HG02571 (cell line): ENCODE data around the gene SND1.

ENCODE experiments used
- ATAC-seq: cut with Tn5 transposase; IDR thresholded peaks from one replicate; pipeline ENCODE4 v1.9.1; 2021; ENCODE audit warnings: mild to moderate bottlenecking, moderate library complexity; ENCODE audit not compliant: unreplicated experiment

SND1 gene

DNA sequence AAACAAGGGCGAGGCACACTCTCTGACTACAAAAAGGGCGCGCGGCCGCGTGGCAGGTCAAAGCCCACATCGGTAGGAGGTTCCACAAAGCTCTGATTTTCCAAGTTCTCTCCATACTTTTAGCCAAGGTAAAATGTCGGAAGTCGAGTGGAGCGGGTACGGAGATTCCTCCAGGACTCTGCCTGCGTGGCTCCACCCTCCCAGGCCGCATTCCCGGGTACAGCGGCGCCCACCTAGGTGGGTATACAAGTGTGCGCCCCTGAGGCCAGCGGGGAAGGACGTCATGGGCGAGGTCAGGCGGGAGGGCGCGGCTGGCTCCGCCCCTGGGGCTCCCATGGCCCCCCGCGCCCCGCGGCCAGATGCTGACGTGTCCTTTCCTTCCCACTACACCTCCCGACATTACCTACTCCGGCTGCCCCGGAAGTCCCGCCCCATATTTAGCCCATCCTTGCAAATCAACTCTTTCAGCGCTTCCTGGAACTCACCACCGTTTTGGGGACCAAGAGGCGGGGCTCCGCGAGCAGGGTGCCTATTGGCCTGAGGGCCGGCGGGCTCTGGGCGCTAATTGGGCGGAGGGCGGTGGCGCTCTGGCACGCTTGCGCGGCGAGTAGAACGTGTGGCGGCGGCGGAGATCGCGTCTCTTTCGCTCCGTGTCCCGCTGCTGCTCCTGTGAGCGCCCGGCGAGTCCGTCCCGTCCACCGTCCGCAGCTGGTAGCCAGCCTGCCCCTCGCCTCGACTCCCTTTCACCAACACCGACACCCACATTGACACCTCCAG is at the start of gene SND1:
TSS of gene SND1 (plus strand) at position 639 of the 777 bp plus-strand sequence. CDS start 180 bp downstream, outside the sequence.
- peak; percentile 94 for ATAC-seq

DNA sequence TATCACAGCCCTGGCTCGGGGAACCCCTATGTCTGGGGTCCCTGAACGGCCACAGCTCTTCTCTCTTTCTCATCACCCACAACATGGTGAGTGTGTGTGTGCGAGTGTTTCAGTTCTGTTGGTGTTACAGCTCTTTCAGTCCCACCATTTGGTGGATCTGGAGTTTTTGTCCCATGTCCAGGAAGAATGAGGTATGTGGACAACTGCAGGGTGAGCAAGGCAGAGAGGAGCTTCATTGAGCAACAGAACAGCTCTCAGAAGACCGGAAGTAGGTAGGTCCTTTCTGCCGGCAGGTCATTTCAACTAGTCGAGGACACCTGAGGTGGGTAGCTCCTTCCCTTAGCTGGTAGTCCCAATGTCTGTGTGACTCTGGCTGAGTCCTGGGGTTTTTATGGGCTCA is 43.5 kb upstream of the SND1 start:
- no peak for ATAC-seq

DNA sequence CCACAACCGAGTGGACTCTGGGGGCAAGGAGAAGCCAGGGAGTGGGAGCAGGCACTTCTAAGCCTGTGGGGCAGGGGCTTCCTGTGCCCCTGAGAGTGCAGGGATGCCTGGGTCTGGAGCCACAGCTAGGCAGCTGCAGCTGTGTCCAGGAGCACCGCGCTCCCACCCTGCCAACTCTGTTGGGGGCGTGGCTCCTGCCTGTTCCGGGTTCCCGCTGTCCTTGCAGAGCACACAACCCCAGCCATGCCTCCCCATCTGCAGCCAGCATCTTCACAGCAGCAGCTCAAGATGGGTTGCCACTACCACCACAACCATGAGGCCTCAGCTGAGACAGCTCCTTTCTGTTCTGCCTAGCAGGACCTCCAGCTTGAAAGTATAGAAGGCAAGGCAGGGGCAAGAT is 42.7 kb upstream of the SND1 start:
- ATAC-seq = no peak

DNA sequence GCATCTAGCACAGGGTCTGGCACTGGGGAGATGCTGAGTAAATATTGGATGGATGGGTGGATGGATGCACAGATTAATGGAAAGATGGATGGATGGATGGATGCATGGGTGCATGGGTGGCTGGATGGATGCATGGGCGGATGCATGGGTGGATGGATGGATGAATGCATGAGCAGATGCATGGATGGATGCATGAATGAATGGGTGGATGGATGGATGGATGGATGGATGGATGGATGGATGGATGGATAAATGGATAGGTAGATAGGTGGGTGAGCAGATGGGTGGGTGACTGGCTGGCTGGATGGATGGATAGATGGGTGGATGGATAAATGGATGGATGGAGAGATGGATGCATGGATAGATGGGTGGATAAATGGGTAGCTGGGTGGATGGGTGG is 39.7 kb upstream of the SND1 start:
- no peak for ATAC-seq

DNA sequence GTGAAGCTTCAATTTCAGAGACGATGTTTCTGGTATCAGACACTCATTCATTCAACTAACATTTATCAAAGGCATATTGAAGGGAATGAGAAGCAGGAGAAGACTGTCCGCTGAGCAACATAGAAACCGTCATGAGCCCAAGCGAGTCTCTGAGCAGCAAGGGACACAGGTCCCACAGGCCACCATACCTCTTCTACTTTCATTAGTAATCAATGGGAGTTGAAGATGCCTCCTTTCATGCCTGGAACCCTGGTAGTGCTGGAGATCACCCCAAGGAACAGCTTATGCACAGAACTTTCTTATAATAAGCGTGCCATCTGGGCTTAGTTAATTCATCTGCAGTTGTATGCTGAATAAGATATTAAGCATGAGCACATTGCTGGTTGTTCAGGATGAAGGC is 35.3 kb upstream of the SND1 start:
- no peak for ATAC-seq

DNA sequence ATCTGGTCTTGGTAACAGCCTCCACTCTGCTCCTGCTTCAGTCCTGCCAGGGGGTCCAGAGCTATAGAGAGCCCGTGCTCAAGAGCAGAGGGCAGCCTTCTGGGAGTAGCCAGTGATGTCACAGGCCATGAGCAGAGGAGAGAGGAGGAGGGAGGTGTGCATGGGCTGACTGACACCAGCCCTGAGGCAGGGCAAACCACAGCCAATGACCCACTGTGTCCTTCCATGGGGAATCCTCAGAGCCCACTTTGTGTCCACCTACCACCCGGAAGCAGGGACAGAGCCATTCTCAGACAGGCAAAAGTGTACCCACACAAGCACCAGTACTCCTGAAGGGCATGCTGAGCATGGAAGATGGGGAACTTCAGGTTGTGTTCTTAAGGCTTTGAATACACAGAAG is 34.0 kb upstream of the SND1 start, which contains the start of gene PAX4:
TSS of gene PAX4 (minus strand) at position 101 of the 400 bp plus-strand sequence. CDS start 2,214 bp downstream, outside the sequence.
- ATAC-seq = no peak

DNA sequence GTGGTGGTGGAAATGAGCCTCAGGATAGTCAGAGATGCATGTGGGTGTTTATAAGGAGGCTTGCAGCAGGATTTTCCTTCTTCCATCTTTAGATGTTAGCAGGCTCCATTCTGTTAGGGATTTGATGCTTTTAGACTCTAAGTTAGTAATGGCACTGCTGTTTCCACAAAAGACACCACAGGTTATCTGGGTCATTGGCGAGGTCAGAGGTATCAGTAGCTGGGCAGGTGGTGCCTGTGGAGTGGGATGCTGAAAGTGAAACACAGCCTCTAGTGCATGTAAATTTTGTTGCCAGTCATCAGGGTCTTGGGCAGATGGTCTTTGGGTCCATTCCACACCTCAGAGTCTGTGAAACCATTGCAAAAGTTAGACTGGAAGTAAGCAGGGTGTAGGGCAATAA is 33.2 kb upstream of the SND1 start:
- no peak for ATAC-seq

DNA sequence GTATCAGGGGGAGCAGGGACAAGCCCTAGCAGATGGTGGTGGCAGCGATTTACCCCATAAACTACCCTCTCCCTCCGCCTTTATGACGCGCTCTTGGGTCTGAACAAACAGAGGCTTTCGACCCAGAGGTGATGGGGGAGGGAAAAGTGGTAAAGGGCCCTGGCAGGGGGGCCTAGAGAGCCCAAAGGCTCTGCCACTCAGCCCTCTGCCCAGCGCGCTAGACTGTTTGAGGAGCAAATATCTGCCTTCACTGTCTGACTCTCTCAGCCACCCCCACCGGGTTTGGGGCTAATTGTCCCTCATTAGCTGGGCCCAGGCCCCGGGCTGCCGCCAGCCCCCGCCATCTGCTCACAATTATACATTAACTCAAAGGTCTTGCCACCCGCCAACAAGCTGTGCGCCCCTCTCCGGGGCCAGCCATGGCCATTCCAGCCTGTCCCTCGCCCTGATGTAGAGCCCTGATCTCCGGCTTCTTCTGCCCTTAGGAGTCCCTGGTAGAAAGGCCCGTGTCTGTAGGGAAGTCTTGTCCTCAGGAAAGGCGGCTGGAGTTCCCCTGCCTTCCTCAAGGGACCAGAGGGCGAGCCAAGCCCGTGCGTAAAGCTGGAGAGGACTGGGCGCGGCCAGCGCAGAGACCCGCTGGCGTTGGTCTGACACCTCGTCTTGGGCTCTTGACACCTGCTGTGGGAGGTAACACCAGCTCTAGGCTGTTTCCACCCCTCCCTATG is 32.2 kb upstream of the SND1 start:
- no peak for ATAC-seq

DNA sequence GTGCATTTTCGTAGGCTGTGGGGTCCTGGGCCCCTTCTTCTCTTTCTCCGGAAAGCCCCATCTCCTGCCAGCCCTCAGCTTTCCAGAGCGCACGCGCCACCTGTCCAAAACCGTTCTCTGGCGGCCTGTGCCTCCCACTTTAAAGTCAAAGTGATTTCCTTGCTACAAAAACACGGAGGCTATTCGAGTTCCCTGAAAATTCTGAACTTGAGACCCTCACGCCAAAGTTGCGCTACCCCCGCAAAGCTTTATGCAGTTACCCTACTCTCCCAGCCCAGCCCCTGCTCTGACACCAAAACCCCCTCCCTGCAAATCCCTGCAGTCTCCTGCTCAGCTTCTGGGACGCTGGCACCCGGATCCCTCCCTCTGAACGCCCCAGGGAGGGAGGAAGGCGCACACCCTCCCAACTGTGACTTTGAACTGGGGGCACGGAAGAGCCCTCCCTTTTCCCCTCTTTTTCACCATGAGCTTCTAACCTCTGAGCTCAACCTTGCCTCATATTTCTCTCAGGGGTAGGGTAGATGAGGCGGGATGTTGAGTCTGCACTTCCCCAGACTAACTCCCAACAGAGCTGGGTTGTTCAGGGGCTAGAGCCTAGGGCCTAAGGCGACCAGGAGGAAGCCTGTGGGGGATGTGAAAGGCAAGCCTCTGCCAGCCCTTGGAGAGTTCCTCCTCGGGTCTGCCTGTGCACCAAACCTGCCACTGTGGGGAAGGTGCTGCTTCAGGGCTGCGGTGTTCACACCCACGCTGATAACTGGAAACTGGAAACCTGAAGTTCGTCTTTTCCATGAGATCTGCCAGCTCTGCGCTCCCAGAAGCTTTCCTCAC is 31.4 kb upstream of the SND1 start:
- no peak for ATAC-seq

DNA sequence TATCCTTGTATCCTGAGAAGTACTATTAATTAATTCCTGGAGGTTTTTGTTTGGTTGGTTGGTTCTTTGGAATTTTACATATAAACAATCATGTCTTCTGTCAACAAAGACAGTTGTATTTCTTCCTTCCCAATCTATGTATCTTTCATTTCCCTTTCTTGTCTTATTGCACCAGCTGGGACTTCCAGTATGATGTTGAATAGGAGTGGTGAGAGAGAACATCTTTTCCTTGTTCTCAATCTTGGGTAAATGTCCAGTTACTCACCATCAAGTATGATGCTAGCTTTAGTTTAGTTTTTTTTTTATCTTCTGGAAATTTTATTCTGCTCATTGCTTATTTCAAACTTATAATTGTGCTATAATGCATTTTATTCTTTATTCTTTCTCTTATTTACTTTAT is 26.7 kb upstream of the SND1 start:
- no peak for ATAC-seq

DNA sequence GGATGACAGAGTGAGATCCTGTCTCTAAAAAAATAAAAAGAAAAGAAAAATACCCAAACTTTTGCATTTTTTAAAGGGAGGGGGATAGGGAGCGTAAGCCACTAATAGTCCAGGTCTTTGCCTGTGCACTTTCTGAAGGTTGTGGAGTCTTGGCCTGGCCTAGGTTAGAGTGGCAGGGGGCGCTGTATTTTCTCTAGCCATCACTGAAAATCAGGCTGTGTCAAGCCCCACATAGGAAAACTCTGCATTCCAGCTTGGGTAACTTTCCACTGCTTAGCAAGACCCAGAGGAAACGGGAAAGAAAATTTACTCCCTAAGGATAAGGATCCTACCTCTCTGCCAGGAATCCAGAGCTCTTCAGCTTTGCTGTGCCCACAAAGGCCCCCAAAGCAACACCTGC is 23.5 kb upstream of the SND1 start:
- ATAC-seq = no peak

DNA sequence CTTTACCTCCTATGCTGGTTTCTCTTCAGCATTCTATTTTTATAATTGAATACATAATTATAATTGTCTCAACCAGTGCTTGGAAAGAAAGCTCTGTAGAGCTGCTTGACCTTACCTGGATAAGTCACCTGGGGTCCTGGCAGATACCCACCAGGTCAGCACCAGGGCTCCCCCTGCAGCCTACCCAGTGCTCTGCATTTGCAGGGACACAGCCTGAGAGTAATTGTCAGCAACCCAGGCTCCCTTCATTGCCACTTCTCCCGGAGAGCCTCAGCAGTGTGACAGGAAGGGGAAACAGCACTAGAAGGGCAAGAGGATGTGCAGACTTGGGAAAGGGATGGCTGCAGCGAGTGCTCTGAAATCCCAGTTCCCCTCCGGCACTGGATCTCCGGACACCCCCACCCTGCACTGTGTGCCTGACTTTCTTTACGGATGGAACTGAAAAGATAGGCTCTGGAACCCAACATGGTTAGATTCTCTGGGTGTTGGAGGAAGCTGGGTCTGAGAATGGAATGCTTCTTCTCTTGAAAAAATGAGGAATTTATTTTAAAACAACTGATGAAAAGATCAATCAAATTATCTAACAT is 22.6 kb upstream of the SND1 start:
- ATAC-seq = peak; percentile 58

DNA sequence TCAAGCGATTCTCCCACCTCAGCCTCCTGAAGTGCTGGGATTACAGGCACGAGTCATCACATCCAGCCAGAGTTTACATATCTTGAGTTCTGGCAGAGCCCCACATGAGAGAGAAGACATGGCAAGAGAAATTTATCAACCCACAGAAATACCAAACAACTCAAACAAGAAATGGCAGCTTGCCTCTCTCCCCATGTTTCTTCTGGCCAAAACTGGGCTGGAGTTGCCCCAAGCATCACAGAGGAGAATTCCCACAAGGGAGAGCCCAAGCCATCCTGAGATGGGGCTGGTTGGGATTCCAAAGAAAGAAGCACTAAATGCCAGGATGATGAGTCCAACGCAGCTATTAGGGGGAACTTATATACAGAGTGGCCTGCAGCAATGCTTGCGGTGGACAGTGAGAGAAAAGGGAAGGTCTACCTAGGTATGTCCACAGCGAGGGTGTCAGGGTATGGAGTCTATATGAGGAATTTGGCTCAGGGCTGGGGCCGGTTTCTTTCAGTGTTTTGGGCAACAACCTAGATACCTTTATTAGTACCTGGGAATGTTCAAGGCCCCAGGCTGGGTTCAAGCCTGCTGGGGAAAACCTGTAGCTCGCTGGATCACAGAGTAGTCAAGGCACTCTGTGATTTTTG is 19.6 kb upstream of the SND1 start:
- ATAC-seq = no peak

DNA sequence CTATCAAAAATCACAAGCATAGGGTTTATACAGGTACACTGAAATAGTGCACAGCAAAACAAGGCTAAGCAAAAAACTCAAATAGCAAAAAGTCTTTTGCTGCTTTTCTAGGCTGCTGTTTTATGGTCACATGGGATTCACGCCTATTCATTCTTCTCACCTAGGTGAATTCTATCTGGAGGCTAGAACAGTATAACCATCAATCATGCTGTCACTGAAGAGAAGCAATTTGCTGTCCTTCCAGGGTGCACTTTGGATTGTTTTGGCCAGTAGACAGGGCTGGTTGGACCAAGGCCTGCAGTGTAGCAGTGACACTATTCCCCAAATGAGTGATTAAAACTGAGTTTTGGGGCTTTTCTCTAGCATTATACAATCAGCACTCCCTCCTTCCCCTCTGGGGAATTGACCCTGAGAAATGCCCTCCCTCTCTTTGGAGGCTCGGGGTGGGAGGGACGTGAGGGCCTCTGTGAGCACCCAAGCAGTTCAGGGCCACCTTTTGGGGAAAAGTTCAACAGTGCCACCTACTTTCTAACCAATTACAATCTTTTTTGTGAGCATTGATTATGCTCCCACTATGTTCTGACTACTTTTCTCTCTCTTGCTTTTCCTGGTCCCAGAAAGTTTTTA is 16.2 kb upstream of the SND1 start:
- no peak for ATAC-seq

DNA sequence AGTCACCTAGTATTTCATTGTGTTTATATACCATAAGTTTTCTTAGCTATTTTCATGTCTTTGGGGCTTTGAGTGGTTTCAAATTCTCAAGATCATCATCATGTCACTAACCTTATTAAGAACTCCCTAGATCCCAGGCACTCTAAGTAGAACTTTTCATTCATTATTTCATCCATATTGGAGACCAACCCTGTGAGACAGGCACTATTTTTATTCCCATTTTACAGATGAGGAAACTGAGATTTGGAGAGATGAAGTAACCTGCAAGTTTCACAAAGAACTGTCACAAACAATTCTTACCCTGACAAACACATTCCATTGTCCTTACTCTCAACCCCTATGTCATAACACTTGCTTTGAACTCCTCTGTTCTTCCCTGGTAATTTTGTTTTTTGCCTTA is 13.8 kb upstream of the SND1 start:
- ATAC-seq = no peak

DNA sequence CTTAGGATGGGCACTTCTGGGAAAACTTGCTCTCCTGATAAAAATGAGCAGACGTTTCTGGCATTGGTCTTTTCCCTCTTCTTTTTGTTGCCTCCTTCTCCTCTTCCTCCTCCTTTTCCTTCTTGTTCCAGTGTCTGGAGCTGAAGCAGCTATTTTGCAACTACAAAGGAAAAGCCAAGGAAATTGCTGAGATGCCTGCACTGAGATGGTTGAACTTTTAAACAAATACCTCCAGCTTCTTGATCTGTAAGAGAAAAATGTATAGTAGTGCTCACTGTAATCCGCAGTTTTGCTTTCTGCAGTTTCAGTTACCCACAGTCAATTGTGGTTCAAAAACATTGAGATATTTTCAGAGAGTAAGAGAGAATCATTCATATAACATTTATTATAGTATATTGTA is 7.5 kb upstream of the SND1 start:
- ATAC-seq = no peak

DNA sequence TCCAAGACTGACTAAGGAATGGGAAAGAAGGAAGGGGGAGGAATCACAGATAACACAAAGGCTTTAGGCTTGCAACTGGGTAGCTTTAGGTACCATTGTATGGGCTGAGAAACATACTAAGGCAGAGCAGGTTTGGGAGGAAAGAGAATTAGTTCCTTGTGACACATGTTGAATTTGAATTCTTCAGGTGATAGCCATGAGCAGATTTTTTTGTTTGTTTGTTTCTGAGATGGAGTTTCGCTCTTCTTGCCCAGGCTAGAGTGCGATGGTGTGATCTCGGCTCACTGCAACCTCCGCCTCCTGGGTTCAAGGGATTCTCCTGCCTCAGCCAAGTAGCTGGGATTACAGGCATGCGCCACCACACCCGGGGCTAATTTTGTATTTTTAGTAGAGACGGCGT is 4.4 kb upstream of the SND1 start:
- ATAC-seq = no peak

DNA sequence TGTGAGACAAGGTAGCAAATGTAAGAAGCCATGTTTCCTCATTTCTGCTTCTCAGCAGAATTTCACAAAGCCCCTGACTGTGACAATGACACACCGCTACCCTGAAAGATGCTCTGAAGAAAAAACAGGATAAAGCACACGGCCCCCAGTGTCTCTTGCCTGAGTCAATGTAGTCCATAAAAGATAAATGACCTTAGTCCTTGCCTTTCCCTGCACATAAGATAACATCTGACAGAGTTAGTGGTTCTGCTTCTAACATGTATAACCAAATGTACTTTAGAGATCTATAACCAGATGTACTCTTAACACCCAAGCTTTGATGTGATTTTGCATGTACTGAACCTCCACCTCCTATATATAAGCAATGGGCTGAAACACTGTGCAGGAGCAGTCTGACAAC is 3.0 kb upstream of the SND1 start:
- ATAC-seq = no peak

DNA sequence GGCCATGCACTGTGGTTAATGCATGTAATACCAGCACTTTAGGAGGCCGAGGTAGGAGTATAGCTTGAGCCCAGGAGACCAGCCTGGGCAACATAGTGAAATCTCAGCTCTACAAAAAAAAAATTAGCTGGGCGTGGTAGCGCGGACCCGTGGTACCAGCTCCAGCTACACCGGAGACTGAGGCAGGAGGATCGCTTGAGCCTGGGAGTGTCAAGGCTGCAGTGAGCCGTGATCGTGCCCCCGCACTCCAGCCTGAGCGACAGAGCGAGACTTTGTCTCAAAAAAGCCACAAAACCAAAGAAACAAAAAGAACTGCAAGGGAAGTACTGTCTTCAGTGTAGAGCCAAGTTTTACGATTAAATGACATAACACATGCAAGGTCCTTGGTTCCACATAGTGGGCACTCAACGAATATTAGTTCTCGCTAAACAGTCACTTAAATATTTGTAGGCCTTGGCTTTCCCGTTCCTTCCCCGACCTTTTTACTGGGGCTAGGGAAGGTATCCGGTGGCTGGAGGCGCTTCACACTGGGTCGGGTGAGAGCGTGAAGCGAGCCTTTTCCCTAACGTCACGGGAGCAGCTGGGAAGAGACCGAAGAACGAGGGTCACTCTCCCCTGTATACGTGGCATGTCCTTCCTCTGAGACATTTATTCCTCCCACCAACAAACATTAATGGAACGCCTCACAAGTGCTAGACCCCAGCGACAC is 993 bp upstream of the SND1 start:
- no peak for ATAC-seq
